Measurements from ENCODE around the gene SLC22A23.

Gene SLC22A23

DNA sequence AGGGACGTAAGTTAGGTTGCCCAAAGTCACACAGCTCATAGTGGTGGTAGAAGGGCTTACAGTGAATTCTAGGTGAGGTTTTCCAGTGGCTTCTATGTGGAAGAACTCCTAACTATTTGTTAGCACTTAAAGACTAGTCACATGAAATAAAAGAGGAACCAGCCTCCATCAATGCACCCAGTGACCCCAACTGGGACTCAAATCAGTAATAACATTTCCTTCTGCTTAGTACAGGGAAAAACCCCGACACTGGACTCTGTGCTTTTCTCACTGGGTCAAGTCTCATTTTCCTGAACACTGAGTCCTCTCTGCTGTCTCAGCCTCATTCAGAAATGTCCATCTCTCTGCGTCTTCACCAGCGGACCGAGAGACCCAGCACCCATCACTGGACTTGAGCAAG lies 89.2 kb downstream of the SLC22A23 start:
- CTCF ChIA-PET = interaction anchor here (0.6 kb wide), 1 partner anchor 44 kb away, joined by 3 read pairs; no protein-coding TSS in a partner anchor
- TF ChIP-seq ZNF521 (tag by site-specific recombination; IDR thresholded peaks at IDR 0.05) = no peak
- TF ChIP-seq ZFP41 (tag by site-specific recombination; IDR thresholded peaks at IDR 0.05; ENCODE audit: borderline replicate concordance) = no peak
- TF ChIP-seq, protein P1, sequence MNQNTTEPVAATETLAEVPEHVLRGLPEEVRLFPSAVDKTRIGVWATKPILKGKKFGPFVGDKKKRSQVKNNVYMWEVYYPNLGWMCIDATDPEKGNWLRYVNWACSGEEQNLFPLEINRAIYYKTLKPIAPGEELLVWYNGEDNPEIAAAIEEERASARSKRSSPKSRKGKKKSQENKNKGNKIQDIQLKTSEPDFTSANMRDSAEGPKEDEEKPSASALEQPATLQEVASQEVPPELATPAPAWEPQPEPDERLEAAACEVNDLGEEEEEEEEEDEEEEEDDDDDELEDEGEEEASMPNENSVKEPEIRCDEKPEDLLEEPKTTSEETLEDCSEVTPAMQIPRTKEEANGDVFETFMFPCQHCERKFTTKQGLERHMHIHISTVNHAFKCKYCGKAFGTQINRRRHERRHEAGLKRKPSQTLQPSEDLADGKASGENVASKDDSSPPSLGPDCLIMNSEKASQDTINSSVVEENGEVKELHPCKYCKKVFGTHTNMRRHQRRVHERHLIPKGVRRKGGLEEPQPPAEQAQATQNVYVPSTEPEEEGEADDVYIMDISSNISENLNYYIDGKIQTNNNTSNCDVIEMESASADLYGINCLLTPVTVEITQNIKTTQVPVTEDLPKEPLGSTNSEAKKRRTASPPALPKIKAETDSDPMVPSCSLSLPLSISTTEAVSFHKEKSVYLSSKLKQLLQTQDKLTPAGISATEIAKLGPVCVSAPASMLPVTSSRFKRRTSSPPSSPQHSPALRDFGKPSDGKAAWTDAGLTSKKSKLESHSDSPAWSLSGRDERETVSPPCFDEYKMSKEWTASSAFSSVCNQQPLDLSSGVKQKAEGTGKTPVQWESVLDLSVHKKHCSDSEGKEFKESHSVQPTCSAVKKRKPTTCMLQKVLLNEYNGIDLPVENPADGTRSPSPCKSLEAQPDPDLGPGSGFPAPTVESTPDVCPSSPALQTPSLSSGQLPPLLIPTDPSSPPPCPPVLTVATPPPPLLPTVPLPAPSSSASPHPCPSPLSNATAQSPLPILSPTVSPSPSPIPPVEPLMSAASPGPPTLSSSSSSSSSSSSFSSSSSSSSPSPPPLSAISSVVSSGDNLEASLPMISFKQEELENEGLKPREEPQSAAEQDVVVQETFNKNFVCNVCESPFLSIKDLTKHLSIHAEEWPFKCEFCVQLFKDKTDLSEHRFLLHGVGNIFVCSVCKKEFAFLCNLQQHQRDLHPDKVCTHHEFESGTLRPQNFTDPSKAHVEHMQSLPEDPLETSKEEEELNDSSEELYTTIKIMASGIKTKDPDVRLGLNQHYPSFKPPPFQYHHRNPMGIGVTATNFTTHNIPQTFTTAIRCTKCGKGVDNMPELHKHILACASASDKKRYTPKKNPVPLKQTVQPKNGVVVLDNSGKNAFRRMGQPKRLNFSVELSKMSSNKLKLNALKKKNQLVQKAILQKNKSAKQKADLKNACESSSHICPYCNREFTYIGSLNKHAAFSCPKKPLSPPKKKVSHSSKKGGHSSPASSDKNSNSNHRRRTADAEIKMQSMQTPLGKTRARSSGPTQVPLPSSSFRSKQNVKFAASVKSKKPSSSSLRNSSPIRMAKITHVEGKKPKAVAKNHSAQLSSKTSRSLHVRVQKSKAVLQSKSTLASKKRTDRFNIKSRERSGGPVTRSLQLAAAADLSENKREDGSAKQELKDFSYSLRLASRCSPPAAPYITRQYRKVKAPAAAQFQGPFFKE (tag by site-specific recombination; IDR thresholded peaks at IDR 0.05; ENCODE audit: borderline replicate concordance) = no peak
- no peak for TF ChIP-seq ZNF350 (tag by site-specific recombination; IDR thresholded peaks at IDR 0.05)
- no peaks in the 10 kb centered on the region for H3K36me3 ChIP-seq (ENCODE audit: control insufficient read depth in 2 of 2, insufficient read depth in 1 of 2, low read length in 2 of 2)
- H3K4me1 ChIP-seq (ENCODE audit: control insufficient read depth, insufficient read depth, low read length) = no peaks in the 10 kb centered on the region; the same call in 1 of the 2 replicates
- no peak overlapping the region for H3K27ac ChIP-seq (ENCODE audit: extremely low read depth, low read depth, low read length)
- H3K9me3 ChIP-seq (ENCODE audit: control insufficient read depth, insufficient read depth, low read depth, low read length) = no peaks in the 10 kb centered on the region
- POLR2A ChIA-PET = no interaction called here
- H3K4me3 ChIP-seq (ENCODE audit: low read depth, low read length) = no peak overlapping the region

DNA sequence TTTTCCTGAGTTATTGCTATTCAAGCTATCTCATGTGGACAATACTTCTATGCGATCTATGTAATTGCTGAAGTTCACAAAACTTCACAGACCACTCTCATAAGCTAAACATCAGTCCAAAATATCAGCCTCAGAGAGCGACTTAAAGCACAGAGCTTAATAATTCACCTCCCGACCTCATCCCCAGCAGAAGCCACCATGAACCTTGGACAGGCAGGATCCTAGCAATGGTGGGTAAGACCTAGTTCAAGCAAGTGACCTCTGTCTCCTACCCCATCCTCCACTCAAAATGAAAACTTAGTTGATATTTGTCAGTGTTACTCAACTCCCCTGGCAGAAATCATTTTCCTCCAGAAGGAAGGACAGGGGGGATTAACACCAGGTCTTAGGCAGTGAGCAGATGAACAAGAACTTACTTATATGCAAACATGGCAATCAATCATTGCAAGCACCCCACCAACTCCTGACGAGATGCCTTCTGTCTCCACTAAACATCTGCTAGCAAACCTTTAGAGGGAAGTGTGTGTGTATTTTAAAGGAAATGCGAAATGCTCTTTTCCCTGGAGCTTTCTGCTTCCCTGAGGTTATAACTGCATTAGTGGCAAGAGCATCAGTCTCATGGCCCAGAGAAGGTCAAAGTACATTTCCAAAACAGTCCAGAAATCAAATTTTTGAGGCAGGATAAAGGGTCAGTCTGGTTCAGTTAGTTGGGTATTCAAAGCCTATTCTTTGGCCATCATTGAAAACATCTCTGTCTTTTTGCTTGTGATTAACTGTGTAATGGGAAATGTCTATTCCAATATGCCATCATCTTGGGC lies 90.0 kb downstream of the SLC22A23 start:
- H3K4me1 ChIP-seq (ENCODE audit: control insufficient read depth, insufficient read depth, low read length) = no peaks in the 10 kb centered on the region; the same call in 1 of the 2 replicates
- no peaks in the 10 kb centered on the region for H3K36me3 ChIP-seq (ENCODE audit: control insufficient read depth in 2 of 2, insufficient read depth in 1 of 2, low read length in 2 of 2)
- TF ChIP-seq ZNF10 (tag by site-specific recombination; IDR thresholded peaks at IDR 0.05) = no peak
- TF ChIP-seq ZFP3 (tag by site-specific recombination; IDR thresholded peaks at IDR 0.05; ENCODE audit: low read depth) = no peak
- no peak for TF ChIP-seq ZNF654 (tag by site-specific recombination; IDR thresholded peaks at IDR 0.05; ENCODE audit: low read depth)
- no peak for TF ChIP-seq KLF1 (tag by site-specific recombination; IDR thresholded peaks at IDR 0.05)
- no peak for TF ChIP-seq ZNF16 (tag by site-specific recombination; IDR thresholded peaks at IDR 0.05; ENCODE audit: low read depth)
- TF ChIP-seq, protein P2, sequence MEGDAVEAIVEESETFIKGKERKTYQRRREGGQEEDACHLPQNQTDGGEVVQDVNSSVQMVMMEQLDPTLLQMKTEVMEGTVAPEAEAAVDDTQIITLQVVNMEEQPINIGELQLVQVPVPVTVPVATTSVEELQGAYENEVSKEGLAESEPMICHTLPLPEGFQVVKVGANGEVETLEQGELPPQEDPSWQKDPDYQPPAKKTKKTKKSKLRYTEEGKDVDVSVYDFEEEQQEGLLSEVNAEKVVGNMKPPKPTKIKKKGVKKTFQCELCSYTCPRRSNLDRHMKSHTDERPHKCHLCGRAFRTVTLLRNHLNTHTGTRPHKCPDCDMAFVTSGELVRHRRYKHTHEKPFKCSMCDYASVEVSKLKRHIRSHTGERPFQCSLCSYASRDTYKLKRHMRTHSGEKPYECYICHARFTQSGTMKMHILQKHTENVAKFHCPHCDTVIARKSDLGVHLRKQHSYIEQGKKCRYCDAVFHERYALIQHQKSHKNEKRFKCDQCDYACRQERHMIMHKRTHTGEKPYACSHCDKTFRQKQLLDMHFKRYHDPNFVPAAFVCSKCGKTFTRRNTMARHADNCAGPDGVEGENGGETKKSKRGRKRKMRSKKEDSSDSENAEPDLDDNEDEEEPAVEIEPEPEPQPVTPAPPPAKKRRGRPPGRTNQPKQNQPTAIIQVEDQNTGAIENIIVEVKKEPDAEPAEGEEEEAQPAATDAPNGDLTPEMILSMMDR (tag by site-specific recombination; IDR thresholded peaks at IDR 0.05) = no peak
- TF ChIP-seq, protein P3, sequence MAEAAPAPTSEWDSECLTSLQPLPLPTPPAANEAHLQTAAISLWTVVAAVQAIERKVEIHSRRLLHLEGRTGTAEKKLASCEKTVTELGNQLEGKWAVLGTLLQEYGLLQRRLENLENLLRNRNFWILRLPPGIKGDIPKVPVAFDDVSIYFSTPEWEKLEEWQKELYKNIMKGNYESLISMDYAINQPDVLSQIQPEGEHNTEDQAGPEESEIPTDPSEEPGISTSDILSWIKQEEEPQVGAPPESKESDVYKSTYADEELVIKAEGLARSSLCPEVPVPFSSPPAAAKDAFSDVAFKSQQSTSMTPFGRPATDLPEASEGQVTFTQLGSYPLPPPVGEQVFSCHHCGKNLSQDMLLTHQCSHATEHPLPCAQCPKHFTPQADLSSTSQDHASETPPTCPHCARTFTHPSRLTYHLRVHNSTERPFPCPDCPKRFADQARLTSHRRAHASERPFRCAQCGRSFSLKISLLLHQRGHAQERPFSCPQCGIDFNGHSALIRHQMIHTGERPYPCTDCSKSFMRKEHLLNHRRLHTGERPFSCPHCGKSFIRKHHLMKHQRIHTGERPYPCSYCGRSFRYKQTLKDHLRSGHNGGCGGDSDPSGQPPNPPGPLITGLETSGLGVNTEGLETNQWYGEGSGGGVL (tag by site-specific recombination; IDR thresholded peaks at IDR 0.05) = no peak
- TF ChIP-seq, protein P4, sequence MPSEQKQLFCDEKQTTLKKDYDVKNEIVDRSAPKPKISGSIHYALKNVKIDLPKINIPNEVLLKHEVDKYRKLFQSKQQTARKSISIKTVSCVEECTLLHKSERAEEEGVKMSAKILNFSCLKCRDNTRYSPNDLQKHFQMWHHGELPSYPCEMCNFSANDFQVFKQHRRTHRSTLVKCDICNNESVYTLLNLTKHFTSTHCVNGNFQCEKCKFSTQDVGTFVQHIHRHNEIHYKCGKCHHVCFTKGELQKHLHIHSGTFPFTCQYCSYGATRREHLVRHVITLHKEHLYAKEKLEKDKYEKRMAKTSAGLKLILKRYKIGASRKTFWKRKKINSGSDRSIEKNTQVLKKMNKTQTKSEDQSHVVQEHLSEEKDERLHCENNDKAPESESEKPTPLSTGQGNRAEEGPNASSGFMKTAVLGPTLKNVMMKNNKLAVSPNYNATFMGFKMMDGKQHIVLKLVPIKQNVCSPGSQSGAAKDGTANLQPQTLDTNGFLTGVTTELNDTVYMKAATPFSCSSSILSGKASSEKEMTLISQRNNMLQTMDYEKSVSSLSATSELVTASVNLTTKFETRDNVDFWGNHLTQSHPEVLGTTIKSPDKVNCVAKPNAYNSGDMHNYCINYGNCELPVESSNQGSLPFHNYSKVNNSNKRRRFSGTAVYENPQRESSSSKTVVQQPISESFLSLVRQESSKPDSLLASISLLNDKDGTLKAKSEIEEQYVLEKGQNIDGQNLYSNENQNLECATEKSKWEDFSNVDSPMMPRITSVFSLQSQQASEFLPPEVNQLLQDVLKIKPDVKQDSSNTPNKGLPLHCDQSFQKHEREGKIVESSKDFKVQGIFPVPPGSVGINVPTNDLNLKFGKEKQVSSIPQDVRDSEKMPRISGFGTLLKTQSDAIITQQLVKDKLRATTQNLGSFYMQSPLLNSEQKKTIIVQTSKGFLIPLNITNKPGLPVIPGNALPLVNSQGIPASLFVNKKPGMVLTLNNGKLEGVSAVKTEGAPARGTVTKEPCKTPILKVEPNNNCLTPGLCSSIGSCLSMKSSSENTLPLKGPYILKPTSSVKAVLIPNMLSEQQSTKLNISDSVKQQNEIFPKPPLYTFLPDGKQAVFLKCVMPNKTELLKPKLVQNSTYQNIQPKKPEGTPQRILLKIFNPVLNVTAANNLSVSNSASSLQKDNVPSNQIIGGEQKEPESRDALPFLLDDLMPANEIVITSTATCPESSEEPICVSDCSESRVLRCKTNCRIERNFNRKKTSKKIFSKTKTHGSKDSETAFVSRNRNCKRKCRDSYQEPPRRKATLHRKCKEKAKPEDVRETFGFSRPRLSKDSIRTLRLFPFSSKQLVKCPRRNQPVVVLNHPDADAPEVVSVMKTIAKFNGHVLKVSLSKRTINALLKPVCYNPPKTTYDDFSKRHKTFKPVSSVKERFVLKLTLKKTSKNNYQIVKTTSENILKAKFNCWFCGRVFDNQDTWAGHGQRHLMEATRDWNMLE (tag by site-specific recombination; conservative IDR thresholded peaks at IDR 0.05; ENCODE audit: low read depth) = no peak
- CTCF ChIA-PET = interaction anchor here (0.6 kb wide), 1 partner anchor 382 kb away, joined by 3 read pairs; no protein-coding TSS in a partner anchor
- no peak overlapping the region for H3K27ac ChIP-seq (ENCODE audit: extremely low read depth, low read depth, low read length)
- POLR2A ChIA-PET = no interaction called here
- no peak overlapping the region for H3K4me3 ChIP-seq (ENCODE audit: low read depth, low read length)
- no peaks in the 10 kb centered on the region for H3K9me3 ChIP-seq (ENCODE audit: control insufficient read depth, insufficient read depth, low read depth, low read length)
